Measurements from ENCODE around the gene MOB3B.
A peak's percentile ranks its signal among the peaks of the same experiment; 100 is the strongest.

The MOB3B gene

GRCh38 chr9:27337236-27337635 is 192.4 kb downstream of the MOB3B start:
- no peak for DNase-seq (ENCODE audit: low spot score)

- no peak for DNase-seq (ENCODE audit: low spot score)
Measured at GRCh38 chr9:27336829-27337228, 192.8 kb downstream of the MOB3B start.

DNA sequence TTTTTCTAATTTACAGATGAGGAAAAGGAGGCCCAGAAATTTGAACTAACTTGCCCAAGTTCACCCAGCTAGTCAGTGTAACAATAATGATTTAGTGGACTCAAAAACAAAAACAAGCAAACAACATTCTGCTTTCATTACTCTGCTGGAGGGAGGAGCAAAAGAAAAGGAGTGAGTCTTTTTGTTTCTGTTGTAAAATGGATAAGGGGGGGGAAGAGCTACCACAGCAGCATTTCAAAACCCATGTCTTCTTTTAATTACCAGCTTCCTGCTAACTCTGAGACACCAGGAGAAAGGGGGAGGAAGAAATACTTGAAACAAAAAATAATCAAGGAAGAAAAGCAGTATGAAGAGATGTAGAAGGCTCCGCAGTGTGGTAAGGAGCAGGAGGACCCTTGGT is 193.5 kb downstream of the MOB3B start:
- DNase-seq (ENCODE audit: low spot score): no peak

DNA sequence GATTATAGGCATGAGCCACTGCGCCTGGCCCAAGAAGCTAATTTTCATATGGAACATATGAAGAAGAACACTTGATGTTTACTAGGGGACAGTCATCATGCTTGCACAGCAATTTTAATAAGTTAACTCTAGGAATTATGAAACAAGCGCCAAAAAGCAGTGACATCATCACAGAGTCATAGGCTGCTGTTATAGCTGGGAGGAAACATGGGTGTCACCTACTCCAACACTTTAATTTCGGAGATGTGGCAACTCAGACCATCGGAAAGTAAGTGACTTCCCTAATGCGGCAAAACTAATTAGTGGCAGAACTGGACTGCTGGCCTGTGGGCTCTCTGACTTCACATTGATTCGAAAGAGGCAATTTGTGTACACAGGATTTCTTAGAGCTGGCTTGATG is 194.5 kb downstream of the MOB3B start:
- no peak for DNase-seq (ENCODE audit: low spot score)

GRCh38 chr9:27333241-27334052 is 196.2 kb downstream of the MOB3B start:
- DNase-seq (ENCODE audit: low spot score): peak; percentile 82

DNA sequence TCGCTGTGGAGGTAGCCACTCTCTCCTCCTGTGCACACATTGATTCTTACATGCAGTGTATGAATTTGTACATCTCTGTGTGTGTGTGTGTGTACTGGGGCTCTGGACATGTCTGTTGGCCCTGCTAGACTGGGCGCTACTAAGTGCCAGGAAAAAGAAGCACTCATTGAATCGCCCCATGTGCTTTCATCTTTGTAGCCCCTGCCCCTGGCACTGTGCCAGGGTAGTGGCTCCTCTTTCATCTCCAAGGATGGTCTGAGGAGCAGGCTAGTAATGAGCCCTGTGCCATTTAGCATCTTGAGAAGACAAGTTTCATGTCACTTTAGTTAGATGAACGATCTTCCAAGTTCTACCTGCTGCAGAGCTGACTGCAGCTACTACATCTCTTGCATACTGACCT is 198.2 kb downstream of the MOB3B start:
- no peak for DNase-seq (ENCODE audit: low spot score)

DNA sequence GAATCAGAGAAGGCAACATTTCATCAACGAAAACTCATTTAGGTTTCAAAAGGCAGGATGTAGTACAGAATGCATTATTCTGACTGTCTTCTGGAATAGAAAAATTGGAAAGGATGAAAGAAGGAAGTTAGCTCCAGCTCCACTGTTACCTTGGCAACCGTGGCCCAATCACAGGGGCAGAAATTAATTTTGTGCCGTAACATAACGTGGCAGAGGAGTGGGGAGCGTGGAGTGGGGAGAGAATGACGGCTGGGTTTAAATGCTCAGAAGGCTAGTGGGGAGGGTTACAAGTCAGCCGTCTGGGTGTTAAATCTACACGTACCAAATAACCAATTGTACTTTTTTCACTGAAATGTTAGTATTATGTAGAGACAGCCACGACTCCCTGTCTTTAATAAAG is 200.3 kb downstream of the MOB3B start:
- peak; percentile 64 for DNase-seq (ENCODE audit: low spot score)

DNA sequence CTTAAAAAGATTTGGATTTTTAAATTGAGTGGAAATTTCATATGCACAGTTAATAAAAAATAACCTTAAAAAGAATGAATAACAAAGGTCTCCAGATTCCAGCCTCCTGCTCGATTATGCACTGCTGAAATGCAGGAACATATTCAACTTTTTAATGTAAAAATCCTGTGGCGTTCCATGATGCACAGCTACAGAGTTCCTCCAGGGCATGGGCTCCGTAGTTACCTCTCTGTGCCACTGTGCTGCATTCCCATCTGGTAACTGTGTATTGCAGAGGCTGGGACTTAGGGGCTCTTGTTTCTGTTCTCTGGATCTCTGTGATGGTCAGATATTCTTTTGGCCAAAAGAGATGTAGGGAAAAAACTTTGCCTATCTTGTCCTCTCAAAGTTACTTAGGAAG is 201.1 kb downstream of the MOB3B start:
- DNase-seq (ENCODE audit: low spot score): no peak

DNA sequence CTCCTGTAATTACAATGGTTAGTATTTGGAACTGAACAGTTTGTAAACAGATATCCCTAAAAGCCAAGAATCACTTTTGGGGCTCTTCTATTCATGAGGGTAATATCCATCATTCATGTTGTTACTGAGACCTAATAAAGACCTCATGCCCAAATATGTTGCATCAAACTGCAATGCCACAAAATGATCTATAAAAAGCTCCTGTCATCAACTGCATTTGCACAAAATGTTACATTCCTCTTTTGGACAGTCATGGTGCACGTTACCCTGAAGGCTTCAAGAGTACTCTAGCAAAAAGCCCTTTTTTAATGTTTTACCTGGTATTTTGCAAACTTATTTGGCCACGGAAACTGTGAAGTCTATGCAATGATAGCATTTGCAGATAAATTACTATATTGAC is 218.4 kb downstream of the MOB3B start:
- no peak for DNase-seq (ENCODE audit: low spot score)

- no peak for DNase-seq (ENCODE audit: low spot score)
Measured at GRCh38 chr9:27310582-27310981, 219.0 kb downstream of the MOB3B start.

DNA sequence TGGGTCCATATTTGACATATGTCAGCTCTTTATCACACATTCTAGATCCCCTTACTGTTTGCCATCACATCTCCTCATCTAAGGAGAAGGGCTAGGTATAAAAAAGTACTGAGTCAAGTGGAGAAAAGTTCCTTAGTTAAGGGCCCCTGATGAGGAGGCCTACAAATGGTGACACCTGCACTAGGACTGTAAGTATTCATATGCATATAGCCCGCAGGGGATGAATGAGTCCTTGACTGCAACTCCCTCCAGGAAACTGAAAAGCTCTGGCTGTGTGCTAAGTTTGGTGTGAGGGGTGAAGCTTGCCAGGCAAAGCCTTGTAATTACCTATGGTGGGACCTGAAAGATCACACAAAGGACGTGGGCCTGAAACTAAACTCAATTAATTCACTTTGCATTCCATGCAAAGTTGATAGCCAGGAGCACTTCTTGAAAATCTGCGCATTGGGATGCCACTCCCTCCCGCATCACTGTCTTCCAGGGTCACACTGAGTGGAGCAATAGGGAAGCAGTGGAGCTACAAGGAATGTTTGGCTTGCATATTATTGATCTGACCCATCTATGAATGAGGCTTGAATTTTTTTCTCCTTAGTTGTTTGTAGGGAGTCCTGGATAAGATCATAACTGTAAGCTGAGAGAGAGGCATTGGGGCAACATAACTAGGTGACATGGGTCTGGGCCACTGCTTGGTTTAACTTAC is 220.8 kb downstream of the MOB3B start:
- no peak for DNase-seq (ENCODE audit: low spot score)

DNA sequence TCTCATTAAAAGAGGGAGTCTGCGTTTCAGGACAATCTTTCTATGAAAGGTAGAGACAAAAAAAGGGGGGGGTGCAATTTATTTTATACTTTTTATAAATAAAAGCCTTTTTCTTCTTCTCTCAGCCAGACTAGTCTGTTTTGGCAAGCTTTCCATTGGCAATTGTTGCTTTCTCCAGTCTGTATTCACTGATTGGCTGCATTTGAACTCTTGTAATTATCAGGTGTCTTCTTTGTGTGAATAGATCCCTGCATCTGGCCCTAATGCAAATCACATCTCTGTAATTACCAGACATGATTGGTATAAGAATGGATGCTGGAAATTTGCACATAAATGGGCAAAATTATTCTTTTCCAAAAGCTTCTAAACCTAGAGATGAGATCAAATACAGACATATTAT is 225.1 kb downstream of the MOB3B start:
- no peak for DNase-seq (ENCODE audit: low spot score)

DNA sequence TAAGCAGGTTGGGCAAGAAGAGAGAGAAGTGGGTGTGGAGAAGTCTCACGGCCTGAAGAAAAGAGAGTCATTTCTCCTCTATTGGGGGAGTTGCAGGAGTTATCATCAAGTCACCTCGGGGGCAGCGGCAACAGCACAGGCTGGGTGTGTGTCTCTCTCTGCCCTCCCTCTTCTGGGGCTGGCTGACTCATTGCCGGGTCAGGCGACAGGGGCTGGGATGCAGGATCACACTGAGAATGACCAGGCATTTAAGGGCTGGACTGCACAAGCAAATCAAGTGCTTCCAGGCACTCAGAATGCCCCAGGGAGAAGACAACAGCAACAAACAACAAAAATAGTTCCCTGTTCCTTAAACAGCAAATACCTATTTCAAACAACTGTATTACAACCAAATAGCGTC is 226.4 kb downstream of the MOB3B start:
- no peak for DNase-seq (ENCODE audit: low spot score)

DNA sequence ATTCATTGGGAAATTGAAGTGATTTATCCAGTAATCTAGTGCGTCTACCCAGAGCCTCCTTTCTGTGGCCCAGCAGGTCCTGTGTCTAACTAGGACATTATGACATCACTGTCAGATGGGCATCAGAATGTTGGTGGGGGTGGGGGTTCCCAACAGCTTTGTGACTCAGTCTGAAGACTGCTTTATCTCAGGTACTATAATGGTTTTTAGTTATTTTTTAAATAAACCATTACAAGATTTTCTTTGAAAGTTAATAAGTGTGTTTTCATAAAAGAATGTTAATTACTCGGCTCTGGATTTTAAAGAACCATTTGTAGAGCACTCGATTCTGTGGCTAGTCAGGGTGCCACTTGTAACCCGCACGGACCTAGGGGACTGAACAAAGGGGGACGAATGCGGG is 232.6 kb downstream of the MOB3B start, which contains the start of gene EQTN:
EQTN (minus strand) TSS at position 101 of the 400 bp plus-strand sequence; CDS start at position 6, 95 bp downstream.
- DNase-seq (ENCODE audit: low spot score): no peak

- no peak for DNase-seq (ENCODE audit: low spot score)
Measured at GRCh38 chr9:27293996-27294395, 235.6 kb downstream of the MOB3B start.

DNA sequence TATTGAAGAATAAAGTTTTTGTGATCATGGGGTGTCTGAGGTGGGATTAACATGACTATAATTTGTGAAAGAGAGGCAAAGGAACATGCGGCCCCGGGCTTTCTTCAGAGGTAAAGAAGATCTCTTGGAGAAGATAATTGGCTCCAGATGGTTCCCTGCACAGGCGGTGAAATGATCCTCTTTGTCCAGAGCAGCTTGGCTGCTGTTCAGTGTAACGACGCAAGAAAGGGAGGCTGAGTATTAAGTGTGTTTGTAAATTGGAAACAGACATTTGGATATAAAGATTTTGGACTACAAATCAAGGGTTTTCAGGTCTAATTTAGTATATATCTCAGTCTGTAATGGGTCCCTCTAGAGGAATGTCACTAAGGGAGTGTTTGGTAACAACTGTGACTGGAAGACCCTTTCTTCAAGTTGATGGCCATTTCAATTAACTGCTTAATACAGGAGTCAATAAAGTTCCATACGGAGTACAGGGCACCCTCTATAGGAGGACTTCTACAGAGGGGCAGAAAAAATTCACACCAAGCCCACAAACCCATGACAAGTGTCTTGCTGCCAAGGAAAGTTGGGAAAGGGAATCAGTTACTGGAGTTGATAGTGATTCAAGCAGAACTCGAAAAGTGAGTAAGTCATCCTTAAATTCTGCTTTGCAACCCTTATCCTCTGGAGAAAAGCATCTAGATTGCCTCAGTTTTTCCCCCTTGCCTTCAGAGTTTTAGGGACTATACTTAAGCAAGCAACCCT is 236.8 kb downstream of the MOB3B start:
- no peak for DNase-seq (ENCODE audit: low spot score)

GRCh38 chr9:27291292-27291691 is 238.3 kb downstream of the MOB3B start:
- no peak for DNase-seq (ENCODE audit: low spot score)

DNA sequence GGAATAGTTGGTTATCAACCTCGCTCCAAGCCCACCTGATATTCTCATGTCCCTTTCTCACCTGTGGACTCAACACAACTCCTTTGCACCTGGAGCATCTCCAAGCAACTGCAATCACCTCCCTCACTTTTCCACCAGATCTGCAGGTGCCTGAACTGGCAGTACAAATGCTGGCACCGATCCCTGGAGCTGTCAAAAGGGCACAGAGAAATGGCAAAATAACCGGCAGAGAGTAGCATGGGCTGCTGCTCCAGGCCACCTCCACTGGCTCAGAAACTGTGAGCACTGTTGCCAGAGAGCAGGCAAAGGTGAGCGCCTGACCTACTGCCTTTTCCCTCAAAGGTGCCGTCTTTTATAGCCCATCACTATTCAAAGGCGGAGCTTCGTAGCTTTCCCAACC is 247.3 kb downstream of the MOB3B start:
- DNase-seq (ENCODE audit: low spot score): no peak

GRCh38 chr9:27280860-27281259 is 248.8 kb downstream of the MOB3B start:
- no peak for DNase-seq (ENCODE audit: low spot score)

DNA sequence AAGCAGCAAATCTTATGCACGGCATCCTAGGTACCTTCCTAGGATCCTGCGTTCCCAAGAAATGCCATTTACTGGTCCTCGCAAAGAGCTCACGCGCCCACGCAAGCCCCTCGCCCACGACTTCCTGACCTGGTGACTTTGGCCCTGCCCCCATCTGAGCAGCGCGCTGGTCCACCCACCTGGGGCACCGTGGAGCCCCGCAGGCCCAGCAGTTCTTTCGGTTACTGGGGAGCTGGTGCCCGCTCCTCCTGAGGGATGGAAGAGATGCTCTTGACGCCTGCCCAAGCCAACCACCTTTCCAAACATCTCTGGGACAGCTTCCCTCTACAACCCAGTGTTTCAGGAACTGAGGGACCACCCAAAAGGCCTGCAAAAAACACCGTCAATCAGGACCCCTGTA is 249.4 kb downstream of the MOB3B start:
- no peak for DNase-seq (ENCODE audit: low spot score)

GRCh38 chr9:27279611-27280010 is 250.0 kb downstream of the MOB3B start:
- DNase-seq (ENCODE audit: low spot score): no peak

DNA sequence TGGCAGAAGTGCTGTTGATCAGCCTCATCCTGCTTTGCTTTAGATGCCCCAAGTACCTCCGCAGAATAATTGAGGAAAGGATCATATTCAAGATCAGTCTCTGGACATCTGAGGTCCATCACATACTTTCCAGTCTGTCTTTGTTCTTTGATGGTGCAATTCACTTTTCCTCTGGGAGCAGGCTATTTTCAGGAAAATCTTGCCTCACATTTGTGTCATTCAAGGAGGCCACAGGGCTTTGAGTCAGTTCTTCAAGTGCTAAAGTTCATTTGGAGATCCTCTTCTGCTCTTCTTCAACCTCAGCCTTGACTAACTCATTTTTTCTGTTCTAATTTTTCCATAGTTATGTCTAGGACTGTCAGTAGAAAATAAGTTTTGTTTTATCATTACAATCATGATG is 251.2 kb downstream of the MOB3B start:
- no peak for DNase-seq (ENCODE audit: low spot score)

All from putamen (tissue), 1 donor.